Peyer's patch (tissue), 4 donors: ENCODE results near the gene PIGBOS1. TPM values are rescaled to one million over a fixed set of nuclear protein-coding genes. Genes with fewer than 3 reads are reported as not detected.
A peak's percentile ranks its signal among the peaks of the same experiment; 100 is the strongest.
"Not testable (repeated sequence)": the region's sequence is repeated elsewhere in the genome, so short reads cannot be mapped to it uniquely, and the experiment has no call there.

Source experiments
- DNase-seq, 3 donors: peaks; one replicate each; pipeline ENCODE4 v3.0.0-alpha.2; 2017 to 2019
- H3K27ac ChIP-seq, 4 donors: fragments of 200-600 bp; sonication (generic); one replicate each; pipeline ENCODE4 v1.5.1; 2016 to 2019
- H3K27me3 ChIP-seq, 2 donors: fragments of 200-600 bp; sonication (generic); one replicate each; pipeline ENCODE4 v1.5.1; 2019
- H3K36me3 ChIP-seq, 3 donors: fragments of 200-600 bp; sonication (generic); one replicate each; pipeline ENCODE4 v1.5.1; 2016 to 2019
- H3K4me1 ChIP-seq, 4 donors: fragments of 200-600 bp; sonication (generic); one replicate each; pipeline ENCODE4 v1.5.1; 2016 to 2019
- H3K4me3 ChIP-seq, 4 donors: fragments of 200-600 bp; sonication (generic); 1 replicate in 3 of 4; 2 replicates in 1 of 4; pipeline ENCODE4 v1.5.1; 2016 to 2019; ENCODE audit warnings: mild to moderate bottlenecking in 1 of 4
- H3K9me3 ChIP-seq, 4 donors: fragments of 200-600 bp; sonication (generic); one replicate each; pipeline ENCODE4 v1.5.1; 2016 to 2019; ENCODE audit warnings: mild to moderate bottlenecking in 1 of 4
- CTCF ChIP-seq, 6 experiments: fragments of 450-650 bp in 4 of 6; fragments of 200-600 bp in 2 of 6; sonication (generic) in 1 of 6; IDR thresholded peaks; one replicate each; pipeline ENCODE4 v1.5.1; 2017 to 2019; ENCODE audit warnings: antibody characterized with exemption in 6 of 6, mild to moderate bottlenecking in 3 of 6, moderate library complexity in 1 of 6
- POLR2A ChIP-seq, 2 donors: fragments of 450-650 bp; IDR thresholded peaks; one replicate each; pipeline ENCODE4 v1.5.1; 2017; ENCODE audit warnings: antibody characterized with exemption in 2 of 2, mild to moderate bottlenecking in 2 of 2, moderate library complexity in 2 of 2
- total RNA-seq, 4 donors: library from RNA; depleted of rRNA; stranded (reverse); fragments of >200 nt; gene quantifications; one replicate each; pipeline ENCODE4 v1.1.0, GENCODE V29; 2016

Gene PIGBOS1
- total RNA-seq, 4 donors from 2014 or later: 4.2 to 12.0 (median 7.1) TPM

- H3K27ac ChIP-seq: no peak overlapping the region
- H3K9me3 ChIP-seq: no peaks in the 10 kb centered on the region
- H3K4me3 ChIP-seq: no peak overlapping the region
- H3K36me3 ChIP-seq: no peaks in the 10 kb centered on the region
- H3K27me3 ChIP-seq: no peaks in the 10 kb centered on the region
- TF ChIP-seq POLR2A (IDR thresholded peaks at IDR 0.05) (no peak), CTCF (IDR thresholded peaks at IDR 0.05) (no peak)
- no peaks in the 10 kb centered on the region for H3K4me1 ChIP-seq
- no peak for DNase-seq
These were observed 21.6 kb downstream of the PIGBOS1 start for GRCh38 chr15:55297315-55297714.

GRCh38 chr15:55290528-55291057, 28.3 kb downstream of the PIGBOS1 start:
- peak overlapping the region; percentile 54 to 93 (median 90) for H3K27ac ChIP-seq
- peaks cover 0 to 14% (median 0%) of the 10 kb centered on the region in 4 donors for H3K4me1 ChIP-seq
- DNase-seq: peak; percentile 78 to 94 (median 89)
- peak overlapping the region; percentile 77 to 91 (median 83) for H3K4me3 ChIP-seq
- H3K9me3 ChIP-seq: no peaks in the 10 kb centered on the region
- TF ChIP-seq CTCF (IDR thresholded peaks at IDR 0.05) (peak; percentile 65 to 89 (median 84)), POLR2A (IDR thresholded peaks at IDR 0.05) (no peak)
- no peaks in the 10 kb centered on the region for H3K36me3 ChIP-seq
- no peaks in the 10 kb centered on the region for H3K27me3 ChIP-seq

GRCh38 chr15:55289746-55290527, 29.0 kb downstream of the PIGBOS1 start, which contains the start of gene RAB27A:
Gene RAB27A, minus strand, starts transcription at chr15:55289813. Its CDS starts 54,879 bp downstream, at chr15:55234934.
- DNase-seq: peak; percentile 75 to 90 (median 88)
- no peaks in the 10 kb centered on the region for H3K27me3 ChIP-seq
- TF ChIP-seq CTCF (IDR thresholded peaks at IDR 0.05) (no peak), POLR2A (IDR thresholded peaks at IDR 0.05) (peak in 1 of 2 donors; percentile 68)
- H3K27ac ChIP-seq: peak within 1 kb of the TSS; percentile 88 to 93 (median 90)
- peak within 1 kb of the TSS; percentile 77 to 91 (median 83) for H3K4me3 ChIP-seq
- H3K9me3 ChIP-seq: no peaks in the 10 kb centered on the region
- peaks cover 0 to 14% (median 0%) of the 10 kb centered on the region in 4 donors for H3K4me1 ChIP-seq
- no peaks in the 10 kb centered on the region for H3K36me3 ChIP-seq

GRCh38 chr15:55289011-55289745, 29.7 kb downstream of the PIGBOS1 start:
- peak; percentile 38 to 61 (median 55) for DNase-seq
- TF ChIP-seq POLR2A (IDR thresholded peaks at IDR 0.05) (no peak), CTCF (IDR thresholded peaks at IDR 0.05) (no peak)
- H3K27ac ChIP-seq: peak overlapping the region; percentile 88 to 93 (median 90)
- no peaks in the 10 kb centered on the region for H3K27me3 ChIP-seq
- H3K36me3 ChIP-seq: no peaks in the 10 kb centered on the region
- H3K9me3 ChIP-seq: no peaks in the 10 kb centered on the region
- peak overlapping the region; percentile 77 to 91 (median 83) for H3K4me3 ChIP-seq
- H3K4me1 ChIP-seq: peaks cover 0 to 14% (median 0%) of the 10 kb centered on the region in 4 donors

GRCh38 chr15:55288006-55288717, 30.8 kb downstream of the PIGBOS1 start:
- H3K9me3 ChIP-seq: no peaks in the 10 kb centered on the region
- H3K27me3 ChIP-seq: no peaks in the 10 kb centered on the region
- peak overlapping the region in 1 of 4 donors; percentile 91 for H3K4me3 ChIP-seq
- TF ChIP-seq CTCF (IDR thresholded peaks at IDR 0.05) (no peak), POLR2A (IDR thresholded peaks at IDR 0.05) (no peak)
- no peak for DNase-seq
- no peaks in the 10 kb centered on the region for H3K36me3 ChIP-seq
- H3K27ac ChIP-seq: peak overlapping the region in 3 of 4 donors; percentile 89 to 93 (median 91)
- peaks cover 0 to 14% (median 0%) of the 10 kb centered on the region in 4 donors for H3K4me1 ChIP-seq

GRCh38 chr15:55286442-55287189, 32.3 kb downstream of the PIGBOS1 start:
- DNase-seq, H3K36me3 ChIP-seq, H3K9me3 ChIP-seq, H3K4me3 ChIP-seq, H3K27ac ChIP-seq, H3K27me3 ChIP-seq: not testable (repeated sequence)
- H3K4me1 ChIP-seq: peaks cover 0 to 21% (median 0%) of the 10 kb centered on the region in 4 donors
